NT2/D1 (cell line): ENCODE data around the gene FNBP1L.

Experiments used
- DNase-seq: peaks from one replicate; pipeline ENCODE4 v3.0.0-alpha.2; 2011; ENCODE audit warnings: low read depth, low spot score
- H3K27me3 ChIP-seq: 2 replicates; pipeline ENCODE4 v1.6.0; 2011; ENCODE audit warnings: mild to moderate bottlenecking; ENCODE audit not compliant: insufficient read length, insufficient read depth
- H3K36me3 ChIP-seq: 2 replicates; pipeline ENCODE4 v1.6.1; 2011; ENCODE audit warnings: mild to moderate bottlenecking, low read length, mixed read lengths; ENCODE audit not compliant: insufficient read depth, insufficient read length
- H3K4me1 ChIP-seq: 2 replicates; pipeline ENCODE4 v1.5.1; 2011; ENCODE audit not compliant: insufficient read depth, insufficient read length
- H3K4me3 ChIP-seq: 2 replicates; pipeline ENCODE4 v1.5.1; 2011; ENCODE audit warnings: low read depth; ENCODE audit not compliant: insufficient read length
- H3K9ac ChIP-seq: 2 replicates; pipeline ENCODE4 v1.6.0; 2011; ENCODE audit warnings: low read depth; ENCODE audit not compliant: insufficient read length
- H3K9me3 ChIP-seq: 2 replicates; pipeline ENCODE4 v1.5.1; 2011; ENCODE audit warnings: mild to moderate bottlenecking, low read length; ENCODE audit not compliant: insufficient read depth
- SUZ12 ChIP-seq: IDR thresholded peaks from 2 replicates; pipeline ENCODE4 v1.6.1; 2011; ENCODE audit not compliant: insufficient read length, insufficient read depth; ENCODE audit errors: extremely low read depth
- YY1 ChIP-seq: IDR thresholded peaks from 2 replicates; pipeline ENCODE4 v1.6.1; 2011; ENCODE audit not compliant: insufficient read length, insufficient read depth
- ZNF274 ChIP-seq: IDR thresholded peaks from 2 replicates; pipeline ENCODE4 v1.6.1; 2011; ENCODE audit warnings: mild to moderate bottlenecking, low read depth, low read length

Gene FNBP1L

GRCh38 chr1:93532780-93533378 is 85.0 kb downstream of the FNBP1L start:
- Histone ChIP-seq H3K4me1 (no peaks in the 10 kb centered on the region), H3K9ac (no peak overlapping the region), H3K4me3 (no peak overlapping the region), H3K27me3 (no peaks in the 10 kb centered on the region), H3K9me3 (no peaks in the 10 kb centered on the region), H3K36me3 (peaks cover 71% of the 10 kb centered on the region)
- DNase-seq = no peak
- TF ChIP-seq SUZ12 = no peak
- TF ChIP-seq YY1 = no peak
- TF ChIP-seq ZNF274 = no peak

- H3K9ac ChIP-seq = no peak overlapping the region
- H3K27me3 ChIP-seq = no peaks in the 10 kb centered on the region
- TF ChIP-seq ZNF274 (no peak), YY1 (no peak), SUZ12 (no peak)
- no peak for DNase-seq
- H3K36me3 ChIP-seq = peaks cover 71% of the 10 kb centered on the region
- no peak overlapping the region for H3K4me3 ChIP-seq
- no peaks in the 10 kb centered on the region for H3K9me3 ChIP-seq
- no peaks in the 10 kb centered on the region for H3K4me1 ChIP-seq
These were observed 85.8 kb downstream of the FNBP1L start for GRCh38 chr1:93533677-93534076.

- Histone ChIP-seq H3K9ac (no peak overlapping the region), H3K4me3 (no peak overlapping the region), H3K9me3 (no peaks in the 10 kb centered on the region), H3K36me3 (peaks cover 46% of the 10 kb centered on the region), H3K4me1 (no peaks in the 10 kb centered on the region), H3K27me3 (no peaks in the 10 kb centered on the region)
- no peak for TF ChIP-seq ZNF274
- TF ChIP-seq SUZ12 = no peak
- no peak for TF ChIP-seq YY1
- DNase-seq = no peak
These were observed 89.5 kb downstream of the FNBP1L start for GRCh38 chr1:93537396-93537795.

- TF ChIP-seq SUZ12 (no peak), YY1 (no peak), ZNF274 (no peak)
- H3K4me1 ChIP-seq = no peaks in the 10 kb centered on the region
- H3K27me3 ChIP-seq = no peaks in the 10 kb centered on the region
- H3K9ac ChIP-seq = no peak overlapping the region
- no peak overlapping the region for H3K4me3 ChIP-seq
- no peaks in the 10 kb centered on the region for H3K9me3 ChIP-seq
- H3K36me3 ChIP-seq = peaks cover 47% of the 10 kb centered on the region
- no peak for DNase-seq
These were observed 90.0 kb downstream of the FNBP1L start for GRCh38 chr1:93537924-93538323.

- peaks cover 46% of the 10 kb centered on the region for H3K36me3 ChIP-seq
- H3K9ac ChIP-seq = no peak overlapping the region
- H3K4me1 ChIP-seq = no peaks in the 10 kb centered on the region
- DNase-seq = no peak
- H3K27me3 ChIP-seq = no peaks in the 10 kb centered on the region
- no peaks in the 10 kb centered on the region for H3K9me3 ChIP-seq
- TF ChIP-seq ZNF274 (no peak), YY1 (no peak), SUZ12 (no peak)
- H3K4me3 ChIP-seq = no peak overlapping the region
These were observed 93.1 kb downstream of the FNBP1L start for GRCh38 chr1:93541045-93541444.

- DNase-seq = no peak
- H3K36me3 ChIP-seq = peaks cover 49% of the 10 kb centered on the region
- H3K9me3 ChIP-seq = no peaks in the 10 kb centered on the region
- no peaks in the 10 kb centered on the region for H3K4me1 ChIP-seq
- no peaks in the 10 kb centered on the region for H3K27me3 ChIP-seq
- no peak overlapping the region for H3K9ac ChIP-seq
- no peak overlapping the region for H3K4me3 ChIP-seq
- TF ChIP-seq ZNF274 = no peak
- TF ChIP-seq SUZ12 = no peak
- TF ChIP-seq YY1 = no peak
These were observed 94.5 kb downstream of the FNBP1L start for GRCh38 chr1:93542398-93542797.

- no peaks in the 10 kb centered on the region for H3K9me3 ChIP-seq
- H3K27me3 ChIP-seq = no peaks in the 10 kb centered on the region
- no peak overlapping the region for H3K4me3 ChIP-seq
- no peaks in the 10 kb centered on the region for H3K4me1 ChIP-seq
- H3K36me3 ChIP-seq = peaks cover 70% of the 10 kb centered on the region
- no peak overlapping the region for H3K9ac ChIP-seq
- DNase-seq = no peak
- TF ChIP-seq SUZ12 = no peak
- TF ChIP-seq ZNF274 = no peak
- TF ChIP-seq YY1 = no peak
These were observed 98.4 kb downstream of the FNBP1L start for GRCh38 chr1:93546162-93546863.
